HG02642 (cell line): ENCODE measurements around the gene RAB31.

Experiments used
- ATAC-seq: cut with Tn5 transposase; IDR thresholded peaks from one replicate; pipeline ENCODE4 v1.9.1; 2021; ENCODE audit warnings: mild to moderate bottlenecking; ENCODE audit not compliant: unreplicated experiment, poor library complexity

Gene RAB31

GRCh38 chr18:9735238-9735637 is 27.1 kb downstream of the RAB31 start:
- no peak for ATAC-seq

DNA sequence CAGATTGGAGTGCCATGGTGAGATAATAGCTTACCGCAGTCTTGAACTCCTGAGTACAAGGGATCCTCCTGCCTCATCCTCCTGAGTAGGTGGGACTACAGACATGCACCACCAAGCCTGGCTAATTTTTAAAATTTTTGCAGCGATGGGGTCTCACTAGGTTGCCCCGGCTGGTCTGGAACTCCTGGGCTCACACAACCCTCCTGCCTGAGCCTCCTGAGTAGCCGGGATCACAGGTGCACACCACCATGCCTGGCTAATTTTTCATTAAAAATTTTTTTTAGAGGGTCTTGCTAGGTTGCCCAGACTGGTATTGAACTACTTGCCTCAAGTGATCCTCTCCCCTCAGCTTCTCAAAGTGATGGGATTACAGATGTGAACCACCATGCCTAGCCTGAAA is 27.8 kb downstream of the RAB31 start:
- ATAC-seq: no peak

GRCh38 chr18:9736286-9736835 is 28.3 kb downstream of the RAB31 start:
- ATAC-seq: no peak

GRCh38 chr18:9737006-9737405 is 28.9 kb downstream of the RAB31 start:
- ATAC-seq: no peak

DNA sequence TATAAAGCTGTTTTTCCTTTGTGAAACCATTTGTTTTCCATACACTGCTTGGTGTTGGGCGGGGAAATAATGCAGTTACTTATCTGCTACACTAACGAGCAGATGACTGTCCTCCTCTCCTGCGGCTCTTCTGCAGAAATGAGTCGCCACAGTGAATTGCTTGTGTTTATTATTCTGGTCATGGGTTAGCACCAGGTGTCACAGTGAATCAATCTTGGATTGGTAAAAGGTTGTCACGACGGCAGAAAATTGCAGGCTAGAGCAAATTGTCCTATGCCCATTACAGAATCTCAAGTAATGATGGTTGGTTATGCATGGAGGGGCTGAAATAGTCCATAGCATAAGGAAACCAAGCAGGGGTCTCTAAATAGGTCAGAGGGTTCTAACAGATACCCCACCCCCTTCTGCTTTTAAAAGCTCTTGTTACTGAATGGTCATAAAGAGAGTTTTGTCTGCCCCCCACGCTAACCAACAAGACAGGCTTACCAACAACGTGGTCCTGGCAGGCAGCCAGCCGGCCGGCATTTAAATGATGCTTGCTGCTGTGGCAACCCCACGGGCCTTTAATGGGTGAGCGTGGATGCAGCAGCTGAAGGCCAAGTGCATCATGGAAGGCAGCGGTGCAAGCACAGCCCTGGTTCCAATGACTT is 29.5 kb downstream of the RAB31 start:
- ATAC-seq: no peak

DNA sequence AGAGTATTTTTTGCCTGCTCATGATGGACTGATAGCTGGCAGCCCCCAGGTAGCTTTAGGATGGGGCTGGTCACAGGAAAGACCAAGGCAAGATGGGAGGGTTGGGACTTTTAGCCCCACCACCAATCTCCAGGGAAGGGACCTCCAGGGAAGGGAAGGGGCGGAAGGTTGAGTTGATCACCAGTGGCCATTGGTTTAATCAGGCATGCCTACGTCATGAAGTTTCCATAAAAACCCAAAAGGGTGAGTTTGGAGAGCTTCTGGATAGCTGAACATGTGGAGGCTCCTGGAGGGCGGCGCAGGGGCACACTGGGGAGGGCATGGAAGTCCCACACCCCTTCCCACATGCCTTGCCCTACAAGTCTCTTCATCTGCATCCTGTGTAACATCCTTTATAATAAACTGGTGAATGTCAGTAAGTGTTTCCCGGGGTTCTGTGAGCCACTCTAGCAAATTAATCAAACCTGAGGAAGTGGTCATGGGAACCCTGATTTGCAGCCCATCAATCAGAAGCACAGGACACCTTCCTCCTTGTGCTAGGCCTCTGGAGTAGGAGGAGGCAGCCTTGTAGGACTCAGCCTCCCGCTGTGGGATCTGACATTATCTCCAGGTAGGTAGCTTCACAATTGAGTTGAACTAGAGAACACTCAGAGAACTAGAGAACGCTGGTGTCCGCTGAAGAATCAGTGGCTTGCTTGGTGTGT is 30.3 kb downstream of the RAB31 start:
- no peak for ATAC-seq

- ATAC-seq: no peak
Observed at GRCh38 chr18:9739516-9739915, 31.4 kb downstream of the RAB31 start.

DNA sequence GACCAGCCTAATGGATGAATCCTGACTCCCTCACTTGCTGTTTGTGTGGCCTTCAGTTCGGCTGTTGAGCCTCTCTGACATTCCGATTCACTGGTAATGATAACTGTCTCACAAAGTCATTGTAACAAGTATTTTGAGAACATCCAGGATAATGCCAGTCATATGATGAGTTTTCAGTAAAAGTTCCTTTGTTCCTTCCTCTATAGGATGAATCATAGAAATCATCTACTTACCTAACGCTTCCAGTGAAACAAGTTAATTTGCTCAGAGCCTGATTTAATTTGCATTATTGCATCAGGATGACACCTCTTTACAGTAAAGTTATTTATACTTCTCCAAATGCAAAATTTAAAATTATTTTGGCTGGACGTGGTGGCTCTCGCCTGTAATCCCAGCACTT is 32.0 kb downstream of the RAB31 start:
- no peak for ATAC-seq

DNA sequence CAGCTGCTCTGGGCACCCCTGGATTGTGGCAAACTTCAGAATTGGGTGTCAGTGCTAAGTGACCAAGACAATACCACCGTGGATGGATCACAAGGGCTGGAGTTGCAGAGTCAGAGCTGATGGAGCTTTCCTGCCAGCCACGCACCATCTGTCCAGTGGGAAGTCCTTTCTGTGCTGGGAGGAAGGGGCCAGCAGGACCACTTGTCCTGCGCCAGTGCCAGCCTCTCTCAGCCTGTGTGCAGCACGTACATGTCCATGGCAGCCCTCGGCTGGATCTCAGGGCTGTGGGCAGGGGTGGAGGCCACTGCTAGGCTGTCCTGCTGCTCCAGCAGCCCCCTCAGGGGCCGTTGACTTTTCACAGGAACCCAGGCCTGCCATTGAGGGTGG is 33.3 kb downstream of the RAB31 start:
- no peak for ATAC-seq

DNA sequence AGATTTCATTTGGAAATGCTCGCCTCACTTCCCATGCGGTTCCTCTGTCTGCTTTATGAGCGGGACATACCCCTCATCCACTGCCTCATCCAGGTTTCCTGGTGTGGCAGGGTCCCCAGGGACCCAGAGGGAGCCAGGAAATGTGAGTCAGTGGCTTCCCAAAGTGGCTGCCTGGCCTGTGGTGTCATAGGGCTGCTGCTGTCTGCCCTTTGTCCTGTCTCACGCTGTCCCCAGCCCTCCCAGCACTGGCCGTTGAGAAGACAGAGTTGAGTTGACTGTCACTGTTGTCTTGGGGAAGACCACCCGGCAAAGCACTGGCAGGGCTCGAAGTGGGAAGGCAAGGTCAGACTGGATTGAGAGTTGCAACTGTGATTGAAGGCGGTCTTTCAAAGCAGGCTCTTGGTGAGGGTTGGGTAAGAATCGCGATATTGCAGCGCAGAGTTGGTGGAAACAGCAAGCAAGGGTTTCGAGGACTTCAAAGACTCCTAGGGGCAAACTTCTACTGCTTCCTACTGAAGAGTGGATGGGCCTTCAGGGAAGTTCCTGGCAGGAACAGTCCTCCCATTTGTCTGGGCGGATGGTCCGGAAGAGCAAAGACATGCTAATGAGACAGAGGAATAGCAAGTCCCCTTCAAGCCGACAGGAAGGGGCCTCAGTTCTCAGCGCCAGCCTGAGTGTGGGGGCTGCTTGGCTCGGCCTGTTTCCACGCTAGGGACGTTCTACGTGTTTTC is 33.9 kb downstream of the RAB31 start:
- no peak for ATAC-seq

- ATAC-seq: no peak
Observed at GRCh38 chr18:9742524-9743131, 34.5 kb downstream of the RAB31 start.

DNA sequence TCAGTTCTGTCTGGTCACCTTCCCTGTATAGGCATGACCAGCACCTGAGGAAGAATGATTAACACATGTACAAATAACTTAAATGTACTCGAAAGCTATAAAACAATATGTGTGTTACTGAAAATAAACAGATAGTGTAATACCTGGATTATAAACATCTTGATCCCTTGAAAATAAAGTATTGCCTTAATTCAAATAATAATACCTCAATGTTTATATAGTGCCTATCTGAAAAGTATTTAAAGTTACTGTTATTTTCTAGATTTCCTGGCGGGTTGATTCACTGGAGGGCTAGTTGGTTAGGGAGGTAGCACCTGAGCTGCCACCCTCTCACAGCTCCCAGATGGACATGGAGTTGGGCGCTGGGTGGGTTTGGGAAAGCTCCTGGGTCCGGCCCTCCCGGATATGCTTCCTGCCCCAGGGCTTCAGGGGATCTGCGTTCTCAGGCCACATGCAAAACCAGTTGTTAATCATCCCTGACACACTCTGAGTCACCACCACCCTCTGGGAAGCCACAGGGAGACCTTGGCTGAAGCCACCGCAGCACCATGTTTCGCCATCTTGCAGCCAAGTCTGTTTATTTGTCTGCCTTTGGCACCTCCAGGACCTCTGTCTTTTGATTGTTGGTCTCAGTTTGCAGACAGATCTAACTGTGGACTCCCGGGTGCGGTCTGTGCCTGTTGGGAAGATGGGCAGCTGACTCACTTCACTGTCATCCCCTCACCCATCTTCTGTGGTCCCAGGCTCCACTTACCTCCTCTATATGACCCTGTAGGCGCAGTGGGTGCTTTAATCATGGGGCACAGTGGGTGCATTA is 35.3 kb downstream of the RAB31 start:
- no peak for ATAC-seq

DNA sequence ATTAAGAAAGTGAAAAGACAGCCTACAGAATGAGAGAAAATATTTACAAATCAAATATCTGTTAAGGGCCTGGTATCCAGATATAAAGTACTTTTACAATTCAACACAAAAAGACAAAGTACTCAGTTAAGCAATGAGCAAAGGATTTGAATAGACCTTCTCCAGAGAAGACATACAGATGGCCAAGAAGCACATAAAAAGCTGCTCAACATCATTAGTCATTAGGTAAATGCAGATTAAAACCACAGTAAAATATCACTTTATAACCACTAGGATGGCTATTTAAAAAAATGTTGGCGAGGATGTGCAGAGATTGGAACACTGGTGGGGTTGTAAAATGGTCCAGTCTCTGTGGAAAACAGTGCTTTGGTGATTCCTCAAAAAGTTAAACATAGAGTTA is 38.9 kb downstream of the RAB31 start:
- no peak for ATAC-seq

- no peak for ATAC-seq
Observed at GRCh38 chr18:9749611-9750010, 41.5 kb downstream of the RAB31 start.

GRCh38 chr18:9750112-9750511 is 42.0 kb downstream of the RAB31 start:
- no peak for ATAC-seq

DNA sequence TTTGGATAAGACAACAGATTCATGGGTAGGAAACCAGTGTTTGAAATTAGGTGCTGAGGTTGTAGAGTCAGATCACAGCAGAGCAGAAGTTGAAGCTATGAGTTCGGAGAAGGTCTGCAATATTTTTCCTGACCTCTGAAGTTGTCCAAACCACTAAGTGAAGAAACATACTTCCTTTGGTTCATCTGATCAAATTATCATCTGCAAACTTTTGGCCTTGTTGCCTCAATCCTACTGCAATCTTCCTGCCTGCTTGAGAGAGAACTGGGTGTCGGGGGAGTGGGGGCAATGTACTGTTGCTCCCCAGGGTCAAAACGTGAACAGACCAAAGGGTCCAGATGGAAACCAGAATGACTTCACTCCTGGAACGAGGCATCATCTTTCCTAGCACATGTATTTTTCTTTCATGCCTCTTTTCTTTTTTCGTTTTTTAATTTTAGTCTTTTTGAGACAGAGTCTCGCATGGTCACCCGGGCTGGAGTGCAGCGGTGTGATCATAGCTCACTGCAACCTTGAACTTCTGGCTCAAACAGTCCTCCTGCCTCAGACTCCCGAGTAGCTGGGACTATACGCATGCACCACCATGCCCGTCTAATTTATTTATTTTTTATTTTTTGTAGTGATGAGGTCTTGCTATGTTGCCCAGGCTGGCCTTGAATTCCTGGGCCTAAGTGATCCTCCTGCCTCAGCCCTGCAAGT is 42.7 kb downstream of the RAB31 start:
- ATAC-seq: no peak

DNA sequence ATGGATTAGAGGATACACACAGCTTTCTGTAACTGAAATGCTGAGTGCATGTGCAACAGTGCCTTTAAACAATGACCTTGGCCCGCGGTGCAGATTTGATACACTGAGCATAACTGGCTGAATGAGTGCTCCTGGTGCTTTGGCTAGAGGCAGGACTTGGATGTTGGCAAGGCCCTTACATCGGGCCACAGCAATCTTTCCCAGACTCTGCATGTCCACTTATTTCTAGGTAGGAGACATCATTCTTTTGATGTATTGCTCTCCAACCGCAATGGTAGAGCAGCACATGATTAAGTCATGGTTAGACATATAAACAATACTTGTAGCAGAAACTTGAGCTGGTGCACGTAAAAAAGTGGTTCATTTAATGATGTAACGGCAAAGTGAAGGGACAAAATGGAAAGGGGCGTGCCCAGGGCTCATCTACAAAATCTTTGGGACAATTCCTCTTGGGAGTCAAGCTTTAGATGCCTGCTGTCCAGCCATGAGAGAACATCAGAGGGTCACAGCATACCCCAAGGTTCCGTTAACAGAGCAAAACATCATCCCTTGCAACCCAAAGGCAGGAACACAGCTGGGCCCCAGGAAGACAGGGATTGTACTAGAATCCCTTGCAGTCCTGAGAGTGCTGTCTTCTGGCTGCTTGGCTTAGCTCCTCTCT is 43.4 kb downstream of the RAB31 start:
- no peak for ATAC-seq

DNA sequence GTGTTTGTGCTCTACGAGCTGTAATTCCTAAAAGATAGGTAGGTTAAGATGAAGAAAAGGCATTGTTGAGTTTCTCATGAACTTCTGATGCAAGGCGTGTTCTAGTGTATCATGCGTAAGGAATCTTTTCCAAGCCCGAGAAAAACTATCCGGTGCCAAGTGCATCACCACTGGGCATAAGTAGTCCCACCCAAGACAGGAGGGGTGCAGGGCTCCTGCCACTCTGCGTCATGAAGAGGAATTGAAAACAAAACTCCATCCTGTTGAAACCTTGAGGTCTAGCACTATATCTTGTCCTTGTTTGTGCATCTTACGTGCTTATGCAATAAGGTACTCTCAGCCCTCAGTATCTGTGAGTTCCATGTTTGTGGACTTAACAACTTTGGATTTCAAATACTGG is 45.7 kb downstream of the RAB31 start:
- no peak for ATAC-seq

- no peak for ATAC-seq
Observed at GRCh38 chr18:9755110-9755509, 47.0 kb downstream of the RAB31 start.
